ENCODE results near the gene NF1.
"Not testable (repeated sequence)": the region's sequence is repeated elsewhere in the genome, so short reads cannot be mapped to it uniquely, and the experiment has no call there.

DNA sequence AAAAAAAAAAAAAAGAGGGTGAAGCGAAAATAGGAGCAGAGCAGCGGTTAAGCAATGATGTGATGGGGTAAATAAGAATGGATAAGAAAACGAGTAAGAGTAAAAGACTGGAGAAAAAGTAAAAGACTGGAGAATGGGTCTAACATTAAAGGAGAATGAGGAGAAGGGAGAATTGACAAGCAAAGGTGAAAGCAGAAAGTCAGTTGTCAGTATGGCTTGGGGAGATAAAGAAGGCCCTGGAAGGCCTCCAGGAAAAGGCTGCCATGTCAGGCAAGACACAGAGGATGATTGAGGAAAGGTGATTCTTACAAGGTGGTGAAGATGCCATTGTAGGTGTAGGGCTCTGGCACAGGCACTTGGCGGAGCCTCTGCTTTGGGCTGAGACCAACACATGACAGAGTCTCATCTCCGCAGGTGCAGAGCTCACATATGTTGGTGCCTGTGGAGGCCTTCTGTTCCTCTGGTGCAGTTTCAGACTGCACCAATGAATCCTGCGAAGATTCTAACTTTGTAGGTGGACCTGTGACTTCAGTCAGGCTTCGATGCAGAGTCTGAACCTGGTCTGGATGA lies 47.8 kb upstream of the NF1 start:
- not testable (repeated sequence) for TF ChIP-seq POLR2AphosphoS5 (IDR thresholded peaks at IDR 0.05; ENCODE audit: insufficient read depth in 1 of 2, low read depth in 1 of 2); CTCF (IDR thresholded peaks at IDR 0.05)
